ENCODE results near the gene SAMD14.

SAMD14 gene

GRCh38 chr17:50094243-50094752 lies 35.7 kb downstream of the SAMD14 start:
- no peak for DNase-seq

- DNase-seq: no peak
These were observed 36.2 kb downstream of the SAMD14 start for GRCh38 chr17:50093807-50094206.

- DNase-seq: no peak
These were observed 36.7 kb downstream of the SAMD14 start for GRCh38 chr17:50093246-50093645.

- no peak for DNase-seq
These were observed 38.1 kb downstream of the SAMD14 start for GRCh38 chr17:50091918-50092285.

- DNase-seq: no peak
These were observed 38.7 kb downstream of the SAMD14 start for GRCh38 chr17:50090971-50091917.

GRCh38 chr17:50090071-50090470 lies 39.9 kb downstream of the SAMD14 start:
- no peak for DNase-seq

- no peak for DNase-seq
These were observed 40.8 kb downstream of the SAMD14 start for GRCh38 chr17:50088952-50089825.

GRCh38 chr17:50087912-50088405 lies 42.0 kb downstream of the SAMD14 start:
- no peak for DNase-seq

GRCh38 chr17:50087246-50087911 lies 42.6 kb downstream of the SAMD14 start:
- DNase-seq: no peak

- no peak for DNase-seq
These were observed 48.2 kb downstream of the SAMD14 start for GRCh38 chr17:50081757-50082156.

- no peak for DNase-seq
These were observed 49.1 kb downstream of the SAMD14 start for GRCh38 chr17:50080827-50081226.

GRCh38 chr17:50080096-50080480 lies 49.9 kb downstream of the SAMD14 start:
- DNase-seq: no peak

GRCh38 chr17:50079334-50080095 lies 50.4 kb downstream of the SAMD14 start:
- DNase-seq: no peak

- no peak for DNase-seq
These were observed 51.5 kb downstream of the SAMD14 start for GRCh38 chr17:50078430-50078829.

GRCh38 chr17:50076591-50077235 lies 53.2 kb downstream of the SAMD14 start:
- no peak for DNase-seq

- no peak for DNase-seq
These were observed 53.8 kb downstream of the SAMD14 start for GRCh38 chr17:50076221-50076590.

- DNase-seq: no peak
These were observed 54.4 kb downstream of the SAMD14 start for GRCh38 chr17:50075446-50076032.

GRCh38 chr17:50074227-50074626 lies 55.7 kb downstream of the SAMD14 start:
- DNase-seq: no peak

- DNase-seq: no peak
These were observed 57.0 kb downstream of the SAMD14 start for GRCh38 chr17:50072925-50073324.

GRCh38 chr17:50072130-50072529 lies 57.8 kb downstream of the SAMD14 start:
- DNase-seq: no peak

- DNase-seq: no peak
These were observed 58.3 kb downstream of the SAMD14 start for GRCh38 chr17:50071692-50072091.
